Thyroid gland (tissue), 4 donors: Measurements from ENCODE around the gene GBE1.

Experiments used
- CTCF ChIP-seq, 6 experiments: fragments of 200-600 bp in 3 of 6; fragments of 450-650 bp in 3 of 6; sonication (generic) in 3 of 6; IDR thresholded peaks; one replicate each; pipeline ENCODE4 v1.5.1; 2016 to 2019; ENCODE audit warnings: antibody characterized with exemption in 6 of 6, mild to moderate bottlenecking in 2 of 6, inconsistent platforms in 1 of 6, moderate library complexity in 1 of 6
- POLR2A ChIP-seq, 2 donors: fragments of 450-650 bp; IDR thresholded peaks; one replicate each; pipeline ENCODE4 v1.6.1; 2017; ENCODE audit warnings: antibody characterized with exemption in 2 of 2, mild to moderate bottlenecking in 2 of 2, moderate library complexity in 1 of 2

DNA sequence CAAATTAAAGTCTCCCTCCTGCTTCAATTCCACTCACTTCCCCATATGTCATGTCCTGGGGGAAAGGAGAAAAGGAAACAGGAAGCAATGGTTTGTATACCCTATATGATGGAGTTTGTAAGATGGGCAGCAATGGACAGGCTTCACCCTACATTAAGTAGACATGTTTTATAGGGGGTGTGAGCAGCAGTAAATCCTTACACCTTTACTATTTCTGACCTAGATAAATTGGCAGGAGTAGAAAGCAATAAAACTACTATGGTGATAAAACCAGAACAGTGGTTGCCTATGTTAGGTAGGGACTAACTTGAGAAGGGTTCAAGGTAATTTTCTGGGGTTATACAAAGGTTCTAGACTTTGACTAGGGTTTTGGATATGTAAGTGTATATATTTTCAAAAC is 301.7 kb downstream of the GBE1 start:
- TF ChIP-seq CTCF (IDR thresholded peaks at IDR 0.05) (no peak), POLR2A (IDR thresholded peaks at IDR 0.05) (no peak)
